NOMO-1 (cell line): Measurements from ENCODE around the gene PLA2G2F.

Experiments
- DNase-seq, 2 experiments: peaks; one replicate each; lab custom pipeline; 2025; ENCODE audit not compliant: unreplicated experiment in 2 of 2; lab: John Stamatoyannopoulos, UW

PLA2G2F gene

GRCh38 chr1:20187103-20187812 lies 48.1 kb downstream of the PLA2G2F start:
- DNase-seq, result no peak

GRCh38 chr1:20187813-20188454 lies 48.8 kb downstream of the PLA2G2F start:
- DNase-seq, result no peak

- DNase-seq, result peak in 1 of 2 experiments; percentile 17
Measured at GRCh38 chr1:20188455-20188817, 49.3 kb downstream of the PLA2G2F start.

- no peak for DNase-seq
Measured at GRCh38 chr1:20189664-20190063, 50.5 kb downstream of the PLA2G2F start.

- no peak for DNase-seq
Measured at GRCh38 chr1:20190256-20191160, 51.4 kb downstream of the PLA2G2F start.

GRCh38 chr1:20191266-20191825 lies 52.2 kb downstream of the PLA2G2F start:
- DNase-seq, result no peak

- no peak for DNase-seq
Measured at GRCh38 chr1:20192364-20192763, 53.2 kb downstream of the PLA2G2F start.

GRCh38 chr1:20192871-20193411 lies 53.8 kb downstream of the PLA2G2F start:
- no peak for DNase-seq

- no peak for DNase-seq
Measured at GRCh38 chr1:20194224-20194623, 55.1 kb downstream of the PLA2G2F start.

- peak; percentile 53 to 57 for DNase-seq
Measured at GRCh38 chr1:20194757-20195461, 55.8 kb downstream of the PLA2G2F start.

- no peak for DNase-seq
Measured at GRCh38 chr1:20195462-20195780, 56.3 kb downstream of the PLA2G2F start.

GRCh38 chr1:20197329-20197791 lies 58.2 kb downstream of the PLA2G2F start:
- DNase-seq, result no peak

GRCh38 chr1:20198296-20198695 lies 59.2 kb downstream of the PLA2G2F start:
- no peak for DNase-seq

- DNase-seq, result no peak
Measured at GRCh38 chr1:20198918-20199317, 59.8 kb downstream of the PLA2G2F start.

GRCh38 chr1:20199403-20199802 lies 60.3 kb downstream of the PLA2G2F start:
- no peak for DNase-seq

GRCh38 chr1:20199840-20200239 lies 60.7 kb downstream of the PLA2G2F start:
- DNase-seq, result no peak
